CD14-positive monocyte (primary cell): Measurements from ENCODE around the gene PIGR. TPM values are rescaled to one million over a fixed set of nuclear protein-coding genes. Genes with fewer than 3 reads are reported as not detected.

Experiments used
- DNase-seq, 3 donors: peaks; one replicate each; pipeline ENCODE4 v3.0.0-alpha.2; 2011 to 2022
- H2AFZ ChIP-seq: 2 replicates; pipeline ENCODE4 v1.6.0; 2012; ENCODE audit warnings: mild to moderate bottlenecking, low read depth, low read length, inconsistent platforms; ENCODE audit not compliant: insufficient read depth, poor library complexity, severe bottlenecking
- H3K27ac ChIP-seq, 2 donors: 1 replicate in 1 of 2; 2 replicates in 1 of 2; pipeline ENCODE4 v1.5.1; 2012 to 2013; ENCODE audit warnings: low read length in 2 of 2, control low read depth in 1 of 2, inconsistent platforms in 1 of 2, low read depth in 1 of 2, mild to moderate bottlenecking in 1 of 2
- H3K27me3 ChIP-seq, 2 donors: one replicate each; pipeline versions ENCODE4 v1.6.0 to v1.6.1; 2011 to 2013; ENCODE audit warnings: low read length in 2 of 2; ENCODE audit not compliant: control insufficient read depth in 2 of 2, insufficient read depth in 2 of 2
- H3K36me3 ChIP-seq, 2 donors: replicated peaks in 1 of 2; 1 replicate in 1 of 2; 2 replicates in 1 of 2; pipeline versions ENCODE4 v1.5.1 to v1.6.1; 2012 to 2013; ENCODE audit warnings: low read length in 2 of 2, control low read depth in 1 of 2, inconsistent platforms in 1 of 2, mild to moderate bottlenecking in 1 of 2; ENCODE audit not compliant: insufficient read depth in 2 of 2, control insufficient read depth in 1 of 2
- H3K4me1 ChIP-seq, 2 donors: 1 replicate in 1 of 2; 2 replicates in 1 of 2; pipeline versions ENCODE4 v1.5.1 to v1.6.1; 2012 to 2013; ENCODE audit warnings: low read length in 2 of 2, control low read depth in 1 of 2, inconsistent platforms in 1 of 2, mild to moderate bottlenecking in 1 of 2, moderate library complexity in 1 of 2; ENCODE audit not compliant: insufficient read depth in 2 of 2, control insufficient read depth in 1 of 2
- H3K4me2 ChIP-seq: replicated peaks from 2 replicates; pipeline ENCODE3; 2012; ENCODE audit warnings: low read length, moderate library complexity, mild to moderate bottlenecking; ENCODE audit not compliant: poor library complexity, severe bottlenecking; ENCODE audit errors: extremely low read depth
- H3K4me3 ChIP-seq, 3 experiments: fragments of 200-600 bp in 1 of 3; sonication (generic) in 1 of 3; replicated peaks in 1 of 3; 1 replicate in 2 of 3; 2 replicates in 1 of 3; pipeline ENCODE4 v1.5.1; 2011 to 2013; ENCODE audit warnings: low read length in 3 of 3, mild to moderate bottlenecking in 3 of 3, control low read depth in 2 of 3, low read depth in 2 of 3, inconsistent platforms in 1 of 3, moderate library complexity in 1 of 3
- H3K79me2 ChIP-seq: 2 replicates; pipeline ENCODE4 v1.6.0; 2012; ENCODE audit warnings: mild to moderate bottlenecking, control low read depth, inconsistent platforms, low read length, moderate library complexity; ENCODE audit not compliant: insufficient read depth
- H3K9ac ChIP-seq: 2 replicates; pipeline ENCODE4 v1.6.0; 2017; ENCODE audit warnings: low read length, mild to moderate bottlenecking; ENCODE audit not compliant: insufficient read depth, poor library complexity, severe bottlenecking
- H3K9me3 ChIP-seq, 2 donors: replicated peaks in 1 of 2; 1 replicate in 1 of 2; 2 replicates in 1 of 2; pipeline versions ENCODE4 v1.5.1 to v1.6.1; 2012 to 2013; ENCODE audit warnings: low read length in 2 of 2, control low read depth in 1 of 2; ENCODE audit not compliant: control insufficient read depth in 1 of 2, insufficient read depth in 1 of 2
- H4K20me1 ChIP-seq: 2 replicates; pipeline ENCODE4 v1.6.0; 2012; ENCODE audit warnings: mild to moderate bottlenecking, low read length, control low read depth, moderate library complexity; ENCODE audit not compliant: insufficient read depth
- H3K27ac Mint-ChIP-seq, 7 donors: one replicate each; pipeline ENCODE4 v1.8.0; 2020; ENCODE audit warnings: mild to moderate bottlenecking in 7 of 7, mixed read lengths in 7 of 7, moderate library complexity in 6 of 7, inconsistent platforms in 2 of 7
- H3K27me3 Mint-ChIP-seq, 3 donors: one replicate each; pipeline ENCODE4 v1.8.0; 2021 to 2022; ENCODE audit warnings: low read depth in 3 of 3, mild to moderate bottlenecking in 3 of 3, mixed read lengths in 3 of 3, moderate library complexity in 3 of 3, inconsistent platforms in 1 of 3
- H3K36me3 Mint-ChIP-seq, 2 donors: one replicate each; pipeline ENCODE4 v1.8.0; 2020; ENCODE audit warnings: mixed read lengths in 2 of 2, inconsistent platforms in 1 of 2, mild to moderate bottlenecking in 1 of 2
- H3K4me1 Mint-ChIP-seq: one replicate; pipeline ENCODE4 v1.8.0; 2020; ENCODE audit warnings: mild to moderate bottlenecking, mixed read lengths
- H3K4me3 Mint-ChIP-seq, 2 donors: one replicate each; pipeline ENCODE4 v1.8.0; 2020; ENCODE audit warnings: mild to moderate bottlenecking in 2 of 2, mixed read lengths in 2 of 2, moderate library complexity in 1 of 2
- H3K9me3 Mint-ChIP-seq, 7 donors: one replicate each; pipeline ENCODE4 v1.8.0; 2020 to 2022; ENCODE audit warnings: mixed read lengths in 7 of 7, mild to moderate bottlenecking in 6 of 7, moderate library complexity in 6 of 7, inconsistent platforms in 2 of 7
- CTCF ChIP-seq: fragments of 200-600 bp; IDR thresholded peaks from one replicate; pipeline ENCODE4 v1.8.0; 2022; ENCODE audit warnings: antibody characterized with exemption, mild to moderate bottlenecking
- WGBS: methylation state at CpG from one replicate; pipeline ENCODE4 v1.1.5; 2013; ENCODE audit warnings: missing lambda C conversion rate; ENCODE audit not compliant: insufficient coverage; 5-methylcytosine and 5-hydroxymethylcytosine counted together
- intact Hi-C, 2 donors: fragments of 100-400 bp; cut with micrococcal nuclease; formaldehyde crosslinking; loops; one replicate each; pipeline versions ENCODE4 v1.15.0 to v1.15.1; 2023
- polyA plus RNA-seq, 3 donors: library from polyadenylated mRNA; depleted of rRNA in 1 of 3; unstranded in 2 of 3; stranded (reverse) in 1 of 3; fragments of 300-500 nt in 2 of 3; fragments of >200 nt in 1 of 3; fragmentation: Illumina TruSeq in 2 of 3; gene quantifications; 1 replicate in 2 of 3; 2 replicates in 1 of 3; pipeline ENCODE4 v1.2.3, GENCODE V29; 2012 to 2021

Gene PIGR
- polyA plus RNA-seq, 3 donors: 0.01 TPM; not detected in 2

- H3K9me3 ChIP-seq: no peaks in the 10 kb centered on the region
- H3K36me3 Mint-ChIP-seq: peaks cover 0 to 2% of the 10 kb centered on the region in 2 donors
- DNase-seq: no peak
- no peak for TF ChIP-seq CTCF
- no peaks in the 10 kb centered on the region for H3K79me2 ChIP-seq
- H3K27me3 Mint-ChIP-seq: peaks cover 10 to 18% (median 17%) of the 10 kb centered on the region in 3 donors
- 93% methylated on average over 2 of the region's 3 CpGs for WGBS
- H3K4me1 ChIP-seq: peaks cover 24 to 25% of the 10 kb centered on the region in 2 donors
- H3K4me1 Mint-ChIP-seq: peaks cover 26% of the 10 kb centered on the region
- H3K9ac ChIP-seq: no peak overlapping the region
- no peak overlapping the region for H3K4me3 Mint-ChIP-seq
- no peak overlapping the region for H3K27ac ChIP-seq
- no peak overlapping the region for H3K4me3 ChIP-seq
- no peak overlapping the region for H3K27ac Mint-ChIP-seq
- no peak overlapping the region for H2AFZ ChIP-seq
- H3K4me2 ChIP-seq: no peak overlapping the region
- no peaks in the 10 kb centered on the region for H3K27me3 ChIP-seq
- no peaks in the 10 kb centered on the region for H3K36me3 ChIP-seq
- H4K20me1 ChIP-seq: no peaks in the 10 kb centered on the region
- intact Hi-C loops: loop anchor here in 1 of 2 donors (10.0 kb wide), 1 partner anchor 59 kb away; no protein-coding TSS in a partner anchor
- no peaks in the 10 kb centered on the region for H3K9me3 Mint-ChIP-seq
Observed at GRCh38 chr1:206974140-206974539, 27.9 kb upstream of the PIGR start.

DNA sequence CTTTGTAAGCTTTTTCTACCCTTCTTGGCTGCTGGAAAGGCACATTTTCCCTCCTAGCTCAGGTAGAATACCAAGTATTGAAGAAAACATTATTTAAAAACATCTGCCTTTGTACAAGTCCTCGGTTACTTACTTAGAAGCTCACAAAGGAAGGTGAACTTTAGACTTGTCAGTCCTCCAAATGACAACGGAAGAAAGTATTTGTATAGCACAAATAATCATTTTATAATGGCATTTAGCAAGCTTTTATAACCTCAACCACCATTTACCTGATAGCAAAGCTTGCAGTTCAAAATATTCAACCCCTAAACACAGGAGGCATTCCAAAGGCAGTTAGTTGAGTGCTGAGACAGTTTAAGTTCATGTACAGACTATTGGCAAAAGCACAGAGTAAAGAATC, 26.5 kb upstream of the PIGR start:
- Histone ChIP-seq H3K27ac (no peak overlapping the region), H3K27me3 (no peaks in the 10 kb centered on the region), H3K9me3 (no peaks in the 10 kb centered on the region), H3K9ac (no peak overlapping the region), H3K36me3 (no peaks in the 10 kb centered on the region), H2AFZ (no peak overlapping the region), H3K4me3 (no peak overlapping the region), H3K4me1 (peaks cover 38 to 39% of the 10 kb centered on the region in 2 donors), H3K79me2 (no peaks in the 10 kb centered on the region), H3K4me2 (no peak overlapping the region), H4K20me1 (no peaks in the 10 kb centered on the region)
- Mint-ChIP-seq H3K4me3 (no peak overlapping the region), H3K36me3 (peaks cover 0 to 2% of the 10 kb centered on the region in 2 donors), H3K9me3 (no peaks in the 10 kb centered on the region), H3K4me1 (peaks cover 40% of the 10 kb centered on the region), H3K27me3 (peaks cover 14 to 25% (median 19%) of the 10 kb centered on the region in 3 donors), H3K27ac (no peak overlapping the region)
- DNase-seq: no peak
- intact Hi-C loops: loop anchor here in 1 of 2 donors (10.0 kb wide), 1 partner anchor 58 kb away; no protein-coding TSS in a partner anchor
- WGBS: no CpG with 5 or more reads among the region's 2 CpGs
- no peak for TF ChIP-seq CTCF
